Measurements from ENCODE around the gene KDM4D. TPM values are rescaled to one million over a fixed set of nuclear protein-coding genes. Genes with fewer than 3 reads are reported as not detected.
"Not testable (repeated sequence)": the region's sequence is repeated elsewhere in the genome, so short reads cannot be mapped to it uniquely, and the experiment has no call there.

Gene KDM4D
- total RNA-seq, 1 experiment from 2014 or later = 3.2 TPM

GRCh38 chr11:94956963-94957362 lies 16.5 kb upstream of the KDM4D start:
- no peak for DNase-seq (ENCODE audit: low read depth)

- peak; percentile 20 for DNase-seq (ENCODE audit: low read depth)
Observed at GRCh38 chr11:94958121-94958696, 15.3 kb upstream of the KDM4D start.

GRCh38 chr11:94959179-94959578 lies 14.3 kb upstream of the KDM4D start:
- no peak for DNase-seq (ENCODE audit: low read depth)

- DNase-seq (ENCODE audit: low read depth) = no peak
Observed at GRCh38 chr11:94960488-94960887, 13.0 kb upstream of the KDM4D start.

- DNase-seq (ENCODE audit: low read depth) = no peak
Observed at GRCh38 chr11:94961255-94961654, 12.3 kb upstream of the KDM4D start.

- no peak for DNase-seq (ENCODE audit: low read depth)
Observed at GRCh38 chr11:94964934-94965333, 8.6 kb upstream of the KDM4D start.

- DNase-seq (ENCODE audit: low read depth) = no peak
Observed at GRCh38 chr11:94968334-94968958, 5.1 kb upstream of the KDM4D start.

- no peak for DNase-seq (ENCODE audit: low read depth)
Observed at GRCh38 chr11:94972700-94973098, 810 bp upstream of the KDM4D start.

- no peak for DNase-seq (ENCODE audit: low read depth)
Observed at GRCh38 chr11:94974178-94974577, 669 bp downstream of the KDM4D start.

GRCh38 chr11:94975599-94975998 lies 2.1 kb downstream of the KDM4D start:
- no peak for DNase-seq (ENCODE audit: low read depth)

GRCh38 chr11:94987378-94987777 lies 13.9 kb downstream of the KDM4D start:
- DNase-seq (ENCODE audit: low read depth) = no peak

- no peak for DNase-seq (ENCODE audit: low read depth)
Observed at GRCh38 chr11:94988748-94989147, 15.2 kb downstream of the KDM4D start.

- no peak for DNase-seq (ENCODE audit: low read depth)
Observed at GRCh38 chr11:94993400-94993943, 20.0 kb downstream of the KDM4D start.

GRCh38 chr11:94997437-94997836 lies 23.9 kb downstream of the KDM4D start:
- DNase-seq (ENCODE audit: low read depth) = no peak

GRCh38 chr11:94998285-94998684 lies 24.8 kb downstream of the KDM4D start:
- no peak for DNase-seq (ENCODE audit: low read depth)

GRCh38 chr11:95003716-95004115 lies 30.2 kb downstream of the KDM4D start:
- DNase-seq (ENCODE audit: low read depth) = no peak

- DNase-seq (ENCODE audit: low read depth) = no peak
Observed at GRCh38 chr11:95005642-95006041, 32.1 kb downstream of the KDM4D start.

- no peak for DNase-seq (ENCODE audit: low read depth)
Observed at GRCh38 chr11:95011376-95011775, 37.9 kb downstream of the KDM4D start.

- DNase-seq (ENCODE audit: low read depth) = no peak
Observed at GRCh38 chr11:95014184-95014821, 40.8 kb downstream of the KDM4D start.

- DNase-seq (ENCODE audit: low read depth) = no peak
Observed at GRCh38 chr11:95016139-95016538, 42.6 kb downstream of the KDM4D start.

GRCh38 chr11:95021468-95021867 lies 48.0 kb downstream of the KDM4D start:
- not testable (repeated sequence) for DNase-seq (ENCODE audit: low read depth)

GRCh38 chr11:95024958-95025357 lies 51.4 kb downstream of the KDM4D start, which contains the start of gene KDM4E:
KDM4E (plus strand) TSS chr11:95025258; CDS start chr11:95025558, 300 bp downstream.
- no peak for DNase-seq (ENCODE audit: low read depth)

- DNase-seq (ENCODE audit: low read depth) = not testable (repeated sequence)
Observed at GRCh38 chr11:95025594-95025993, 52.1 kb downstream of the KDM4D start.
